ENCODE results near the gene GPATCH8. TPM values are rescaled to one million over a fixed set of nuclear protein-coding genes. Genes with fewer than 3 reads are reported as not detected.

Gene GPATCH8
- total RNA-seq, 6 experiments from 2014 or later, result 23.4 to 30.0 (median 27.1) TPM

- Mint-ChIP-seq H3K4me1 (ENCODE audit: low read depth) (no peaks in the 10 kb centered on the region), H3K27ac (no peak overlapping the region), H3K36me3 (ENCODE audit: low read depth) (no peaks in the 10 kb centered on the region), H3K4me3 (no peak overlapping the region), H3K9me3 (no peaks in the 10 kb centered on the region), H3K27me3 (ENCODE audit: insufficient read depth) (no peaks in the 10 kb centered on the region; the same call in 1 of the 2 replicates)
- TF ChIP-seq CTCF (IDR thresholded peaks at IDR 0.05), result no peak
- DNase-seq, result no peak
Observed at GRCh38 chr17:44390250-44390870, 112.8 kb downstream of the GPATCH8 start.

GRCh38 chr17:44389723-44390202 lies 113.4 kb downstream of the GPATCH8 start:
- Mint-ChIP-seq H3K27ac (no peak overlapping the region), H3K4me1 (ENCODE audit: low read depth) (no peaks in the 10 kb centered on the region), H3K27me3 (ENCODE audit: insufficient read depth) (peaks cover 4% of the 10 kb centered on the region; the same call in 1 of the 2 replicates), H3K9me3 (no peaks in the 10 kb centered on the region), H3K4me3 (no peak overlapping the region), H3K36me3 (ENCODE audit: low read depth) (no peaks in the 10 kb centered on the region)
- no peak for TF ChIP-seq CTCF (IDR thresholded peaks at IDR 0.05)
- DNase-seq, result no peak

GRCh38 chr17:44389281-44389680 lies 113.9 kb downstream of the GPATCH8 start, which contains the start of gene ITGA2B:
Gene ITGA2B (minus strand): TSS chr17:44389649. CDS start chr17:44389473, 176 bp downstream.
- DNase-seq, result no peak
- H3K27me3 Mint-ChIP-seq (ENCODE audit: insufficient read depth), result peaks cover 4% of the 10 kb centered on the region; the same call in 1 of the 2 replicates
- no peaks in the 10 kb centered on the region for H3K9me3 Mint-ChIP-seq
- no peak for TF ChIP-seq CTCF (IDR thresholded peaks at IDR 0.05)
- no peak within 1 kb of the TSS for H3K27ac Mint-ChIP-seq
- no peaks in the 10 kb centered on the region for H3K36me3 Mint-ChIP-seq (ENCODE audit: low read depth)
- H3K4me3 Mint-ChIP-seq, result no peak within 1 kb of the TSS
- H3K4me1 Mint-ChIP-seq (ENCODE audit: low read depth), result no peaks in the 10 kb centered on the region

- Mint-ChIP-seq H3K27ac (no peak overlapping the region), H3K4me1 (ENCODE audit: low read depth) (no peaks in the 10 kb centered on the region), H3K9me3 (no peaks in the 10 kb centered on the region), H3K27me3 (ENCODE audit: insufficient read depth) (peaks cover 4% of the 10 kb centered on the region), H3K36me3 (ENCODE audit: low read depth) (no peaks in the 10 kb centered on the region), H3K4me3 (no peak overlapping the region)
- no peak for TF ChIP-seq CTCF (IDR thresholded peaks at IDR 0.05)
- DNase-seq, result no peak
Observed at GRCh38 chr17:44387804-44388203, 115.4 kb downstream of the GPATCH8 start.

- no peak for TF ChIP-seq CTCF (IDR thresholded peaks at IDR 0.05)
- no peaks in the 10 kb centered on the region for H3K9me3 Mint-ChIP-seq
Observed at GRCh38 chr17:44386182-44386525, 117.1 kb downstream of the GPATCH8 start.

More at GRCh38 chr17:44386182-44386525, 117.1 kb downstream of the GPATCH8 start:
- Mint-ChIP-seq H3K27ac (no peak overlapping the region), H3K27me3 (ENCODE audit: insufficient read depth) (peaks cover 11% of the 10 kb centered on the region), H3K4me1 (ENCODE audit: low read depth) (no peaks in the 10 kb centered on the region), H3K36me3 (ENCODE audit: low read depth) (no peaks in the 10 kb centered on the region), H3K4me3 (peak overlapping the region; percentile 75)
- DNase-seq, result no peak

All from HFFc6 (cell line).